ENCODE data around the gene MEG3. TPM values are rescaled to one million over a fixed set of nuclear protein-coding genes. Genes with fewer than 3 reads are reported as not detected.

Gene MEG3
- total and polyA plus RNA-seq, 2 of the 8 experiments (the other 6 are each of a cell fraction or from before 2014, with no cell fraction given): 0.17 to 1.1 TPM

DNA sequence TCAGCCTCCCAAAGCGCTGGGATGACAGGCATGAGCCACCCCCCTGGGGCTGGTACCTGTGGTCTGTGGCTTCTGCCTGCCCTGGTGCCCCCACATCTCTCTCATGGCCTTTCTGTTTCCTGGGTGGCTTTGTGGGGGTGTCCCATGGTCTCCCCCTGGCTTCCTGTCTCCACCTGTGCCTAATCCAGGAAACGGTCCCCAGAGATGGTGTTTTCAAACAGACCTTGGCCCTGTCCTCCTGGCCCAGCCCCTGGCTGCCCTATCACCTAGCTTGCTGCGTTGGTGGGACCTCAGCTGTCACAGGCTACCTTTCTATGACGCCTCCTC, 18.1 kb downstream of the MEG3 start:
- ChIA-PET CTCF (ENCODE audit: partially characterized antibody) (interaction anchor here (1.1 kb wide), 1 partner anchor 33 kb away, joined by 3 read pairs; no protein-coding TSS in a partner anchor), POLR2A (ENCODE audit: partially characterized antibody) (no interaction called here)
- no peak for TF ChIP-seq TAF7 (optimal IDR thresholded peaks at IDR 0.05; ENCODE audit: borderline replicate concordance, low read depth, low read length)
- no peak for TF ChIP-seq TBP (IDR thresholded peaks at IDR 0.05; ENCODE audit: low read depth, low read length)
- TF ChIP-seq YY1 (IDR thresholded peaks at IDR 0.05; ENCODE audit: low read depth, low read length): no peak
- TF ChIP-seq RBBP5 (IDR thresholded peaks at IDR 0.05; ENCODE audit: borderline replicate concordance, low read depth, low read length): no peak
- no peak for TF ChIP-seq CTBP2 (IDR thresholded peaks at IDR 0.05; ENCODE audit: borderline replicate concordance, insufficient read depth, insufficient read length, low read length)
- no peak for TF ChIP-seq KDM4A (IDR thresholded peaks at IDR 0.05; ENCODE audit: low read depth, low read length, severe bottlenecking)
- TF ChIP-seq GTF2F1 (IDR thresholded peaks at IDR 0.05; ENCODE audit: borderline replicate concordance, low read depth, low read length): no peak
- no peak for TF ChIP-seq POLR2AphosphoS5 (IDR thresholded peaks at IDR 0.05; ENCODE audit: low read depth, low read length)
- no peak for TF ChIP-seq HDAC2 (IDR thresholded peaks at IDR 0.05; ENCODE audit: borderline replicate concordance in 1 of 2, low read depth in 2 of 2, low read length in 2 of 2)
- TF ChIP-seq EP300 (IDR thresholded peaks at IDR 0.05; ENCODE audit: borderline replicate concordance in 1 of 2, low read depth in 2 of 2, low read length in 2 of 2): no peak
- Histone ChIP-seq H3K79me1 (ENCODE audit: low read depth, low read length) (no peaks in the 10 kb centered on the region), H2BK120ac (replicated peaks; ENCODE audit: low read depth, low read length) (no peak overlapping the region), H3K14ac (ENCODE audit: insufficient read length) (no peak overlapping the region), H3K4ac (replicated peaks; ENCODE audit: insufficient read length, low read depth, low read length) (no peak overlapping the region), H4K20me1 (replicated peaks in 1 of 2; ENCODE audit: control insufficient read depth in 1 of 2, insufficient read depth in 2 of 2, low read length in 2 of 2) (no peaks in the 10 kb centered on the region), H4K91ac (replicated peaks; ENCODE audit: insufficient read length, low read length) (no peak overlapping the region), H2BK15ac (ENCODE audit: low read length) (no peak overlapping the region), H3K27ac (ENCODE audit: low read depth, low read length) (no peak overlapping the region), H3K27me3 (replicated peaks in 1 of 4; ENCODE audit: control insufficient read depth in 3 of 4, extremely low read depth in 1 of 4, insufficient read depth in 3 of 4, low read length in 3 of 4) (no peaks in the 10 kb centered on the region; a peak in 2 of 7 replicates), H3K23me2 (ENCODE audit: low read depth, low read length) (no peaks in the 10 kb centered on the region), H3K36me3 (ENCODE audit: control insufficient read depth in 2 of 4, insufficient read depth in 4 of 4, low read length in 3 of 4) (no peaks in the 10 kb centered on the region), H3K4me1 (replicated peaks in 1 of 4; ENCODE audit: control insufficient read depth in 3 of 4, insufficient read depth in 4 of 4, low read length in 3 of 4) (peaks cover 0 to 26% (median 20%) of the 10 kb centered on the region in 4 experiments; a peak in 6 of 7 replicates), H2AFZ (ENCODE audit: low read length) (no peak overlapping the region), H3K9me3 (ENCODE audit: insufficient read depth in 2 of 2, low read depth in 1 of 2, low read length in 1 of 2) (no peaks in the 10 kb centered on the region), H2BK20ac (ENCODE audit: low read length) (no peak overlapping the region), H3K4me3 (ENCODE audit: extremely low read depth in 1 of 4, insufficient read depth in 2 of 4, low read depth in 3 of 4, low read length in 4 of 4) (no peak overlapping the region), H4K5ac (ENCODE audit: insufficient read length, low read depth, low read length) (no peak overlapping the region), H3K56ac (replicated peaks; ENCODE audit: insufficient read length, low read depth, low read length) (no peak overlapping the region), H3K23ac (ENCODE audit: insufficient read length) (no peak overlapping the region), H2AK5ac (ENCODE audit: low read depth, low read length) (no peak overlapping the region), H2BK5ac (ENCODE audit: low read depth, low read length) (no peak overlapping the region), H2BK12ac (ENCODE audit: low read depth, low read length) (no peak overlapping the region), H3K18ac (ENCODE audit: extremely low read depth, low read length) (no peak overlapping the region), H3K9ac (replicated peaks in 1 of 4; ENCODE audit: extremely low read depth in 1 of 4, low read depth in 3 of 4, low read length in 3 of 4) (no peak overlapping the region), H3K79me2 (ENCODE audit: control insufficient read depth in 1 of 2, insufficient read depth in 2 of 2, low read length in 2 of 2) (no peaks in the 10 kb centered on the region), H3K4me2 (ENCODE audit: insufficient read depth in 1 of 2, low read depth in 2 of 2, low read length in 2 of 2) (no peak overlapping the region), H4K8ac (ENCODE audit: extremely low read depth, insufficient read depth, low read length) (no peak overlapping the region)
- DNase-seq (ENCODE audit: low read depth in 1 of 2, low spot score in 2 of 2) (no peak), FAIRE-seq (no peak)
- 93% methylated on average over 4 of the region's 4 CpGs; no CpG with 5 or more reads in 1 of the 2 experiments for WGBS, 2 experiments (ENCODE audit: extremely low coverage in 1 of 2, insufficient coverage in 1 of 2, insufficient read length in 1 of 2, insufficient replicate concordance in 2 of 2, low coverage in 1 of 2, low lambda C conversion rate in 2 of 2, missing lambda C conversion rate in 1 of 2)

All from H1 (cell line).